ENCODE measurements around the gene OPTN. TPM values are rescaled to one million over a fixed set of nuclear protein-coding genes. Genes with fewer than 3 reads are reported as not detected.

OPTN gene
- polyA plus RNA-seq, 1 donor from 2014 or later: 38.2 TPM

DNA sequence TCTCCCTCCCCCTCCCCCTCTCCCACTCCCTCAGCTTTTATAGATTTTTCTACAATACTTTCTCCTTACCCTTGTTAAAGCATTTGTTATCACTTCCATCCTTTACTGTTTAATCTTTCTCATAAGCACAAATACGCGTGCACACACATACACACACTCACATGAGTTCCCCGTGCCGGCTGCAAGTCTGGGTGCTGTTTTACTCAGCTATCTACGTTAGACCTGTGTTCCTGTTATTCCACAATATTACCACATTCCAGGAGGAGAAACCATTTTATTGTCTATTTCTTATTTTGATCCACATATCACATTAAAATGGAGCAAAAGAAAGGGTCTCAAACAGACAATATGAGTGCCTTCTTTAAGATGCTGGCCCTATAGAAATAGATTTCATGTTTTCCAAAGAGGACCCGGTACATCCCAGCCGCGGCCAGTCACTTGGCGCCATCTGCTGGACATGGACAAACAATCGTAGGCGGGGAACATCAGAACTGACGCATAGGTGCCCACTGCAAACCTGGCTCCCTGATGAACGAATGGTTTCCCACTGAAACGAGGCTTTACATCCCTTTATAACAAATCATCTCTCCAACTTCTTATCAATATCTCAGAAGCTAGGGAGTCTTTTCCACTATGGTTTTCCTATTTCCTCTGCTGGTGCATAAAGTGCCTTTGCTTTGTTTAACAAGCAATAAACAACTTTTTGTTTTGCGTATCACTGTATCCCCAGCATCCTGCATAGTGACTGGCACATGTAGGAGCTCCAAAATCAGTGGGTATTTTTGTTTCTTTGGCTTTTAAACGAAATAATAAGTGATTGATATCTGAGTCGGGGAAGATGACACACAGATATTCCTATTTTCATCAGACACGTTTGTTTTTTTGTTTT is 25.2 kb upstream of the OPTN start:
- H3K4me3 ChIP-seq (ENCODE audit: low read length): no peak overlapping the region
- H3K27ac ChIP-seq (ENCODE audit: low read length): no peak overlapping the region
- H3K36me3 ChIP-seq (ENCODE audit: insufficient read depth, low read length): no peaks in the 10 kb centered on the region
- no peaks in the 10 kb centered on the region for H3K79me2 ChIP-seq (replicated peaks; ENCODE audit: insufficient read depth, low read length)
- no peaks in the 10 kb centered on the region for H3K27me3 ChIP-seq (ENCODE audit: insufficient read depth, low read depth, low read length)
- H4K20me1 ChIP-seq (ENCODE audit: insufficient read depth): no peaks in the 10 kb centered on the region
- no peak overlapping the region for H3K4me2 ChIP-seq (ENCODE audit: low read length)
- no peak overlapping the region for H3K9ac ChIP-seq (ENCODE audit: low read length)
- H2AFZ ChIP-seq (ENCODE audit: low read depth, low read length): no peak overlapping the region
- no peaks in the 10 kb centered on the region for H3K9me3 ChIP-seq (ENCODE audit: low read length)
- H3K9me2 ChIP-seq (ENCODE audit: insufficient read depth, low read length): no peaks in the 10 kb centered on the region
- TF ChIP-seq POLR2AphosphoS5 (IDR thresholded peaks at IDR 0.05) (no peak), SMC3 (conservative IDR thresholded peaks at IDR 0.05; ENCODE audit: poor library complexity) (peak; percentile 92), MXI1 (conservative IDR thresholded peaks at IDR 0.05; ENCODE audit: poor library complexity, severe bottlenecking) (no peak), RAD21 (conservative IDR thresholded peaks at IDR 0.05) (peak; percentile 95), TAF1 (IDR thresholded peaks at IDR 0.05; ENCODE audit: low read depth) (no peak)
- TF ChIP-seq, protein P1, sequence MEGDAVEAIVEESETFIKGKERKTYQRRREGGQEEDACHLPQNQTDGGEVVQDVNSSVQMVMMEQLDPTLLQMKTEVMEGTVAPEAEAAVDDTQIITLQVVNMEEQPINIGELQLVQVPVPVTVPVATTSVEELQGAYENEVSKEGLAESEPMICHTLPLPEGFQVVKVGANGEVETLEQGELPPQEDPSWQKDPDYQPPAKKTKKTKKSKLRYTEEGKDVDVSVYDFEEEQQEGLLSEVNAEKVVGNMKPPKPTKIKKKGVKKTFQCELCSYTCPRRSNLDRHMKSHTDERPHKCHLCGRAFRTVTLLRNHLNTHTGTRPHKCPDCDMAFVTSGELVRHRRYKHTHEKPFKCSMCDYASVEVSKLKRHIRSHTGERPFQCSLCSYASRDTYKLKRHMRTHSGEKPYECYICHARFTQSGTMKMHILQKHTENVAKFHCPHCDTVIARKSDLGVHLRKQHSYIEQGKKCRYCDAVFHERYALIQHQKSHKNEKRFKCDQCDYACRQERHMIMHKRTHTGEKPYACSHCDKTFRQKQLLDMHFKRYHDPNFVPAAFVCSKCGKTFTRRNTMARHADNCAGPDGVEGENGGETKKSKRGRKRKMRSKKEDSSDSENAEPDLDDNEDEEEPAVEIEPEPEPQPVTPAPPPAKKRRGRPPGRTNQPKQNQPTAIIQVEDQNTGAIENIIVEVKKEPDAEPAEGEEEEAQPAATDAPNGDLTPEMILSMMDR (IDR thresholded peaks at IDR 0.05; ENCODE audit: poor library complexity, severe bottlenecking): peak; percentile 89
- TF ChIP-seq, protein P2, sequence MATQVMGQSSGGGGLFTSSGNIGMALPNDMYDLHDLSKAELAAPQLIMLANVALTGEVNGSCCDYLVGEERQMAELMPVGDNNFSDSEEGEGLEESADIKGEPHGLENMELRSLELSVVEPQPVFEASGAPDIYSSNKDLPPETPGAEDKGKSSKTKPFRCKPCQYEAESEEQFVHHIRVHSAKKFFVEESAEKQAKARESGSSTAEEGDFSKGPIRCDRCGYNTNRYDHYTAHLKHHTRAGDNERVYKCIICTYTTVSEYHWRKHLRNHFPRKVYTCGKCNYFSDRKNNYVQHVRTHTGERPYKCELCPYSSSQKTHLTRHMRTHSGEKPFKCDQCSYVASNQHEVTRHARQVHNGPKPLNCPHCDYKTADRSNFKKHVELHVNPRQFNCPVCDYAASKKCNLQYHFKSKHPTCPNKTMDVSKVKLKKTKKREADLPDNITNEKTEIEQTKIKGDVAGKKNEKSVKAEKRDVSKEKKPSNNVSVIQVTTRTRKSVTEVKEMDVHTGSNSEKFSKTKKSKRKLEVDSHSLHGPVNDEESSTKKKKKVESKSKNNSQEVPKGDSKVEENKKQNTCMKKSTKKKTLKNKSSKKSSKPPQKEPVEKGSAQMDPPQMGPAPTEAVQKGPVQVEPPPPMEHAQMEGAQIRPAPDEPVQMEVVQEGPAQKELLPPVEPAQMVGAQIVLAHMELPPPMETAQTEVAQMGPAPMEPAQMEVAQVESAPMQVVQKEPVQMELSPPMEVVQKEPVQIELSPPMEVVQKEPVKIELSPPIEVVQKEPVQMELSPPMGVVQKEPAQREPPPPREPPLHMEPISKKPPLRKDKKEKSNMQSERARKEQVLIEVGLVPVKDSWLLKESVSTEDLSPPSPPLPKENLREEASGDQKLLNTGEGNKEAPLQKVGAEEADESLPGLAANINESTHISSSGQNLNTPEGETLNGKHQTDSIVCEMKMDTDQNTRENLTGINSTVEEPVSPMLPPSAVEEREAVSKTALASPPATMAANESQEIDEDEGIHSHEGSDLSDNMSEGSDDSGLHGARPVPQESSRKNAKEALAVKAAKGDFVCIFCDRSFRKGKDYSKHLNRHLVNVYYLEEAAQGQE (IDR thresholded peaks at IDR 0.05; ENCODE audit: borderline replicate concordance): no peak
- no peaks in the 10 kb centered on the region for H3F3A ChIP-seq (ENCODE audit: insufficient read depth, low read length, poor library complexity, severe bottlenecking)

DNA sequence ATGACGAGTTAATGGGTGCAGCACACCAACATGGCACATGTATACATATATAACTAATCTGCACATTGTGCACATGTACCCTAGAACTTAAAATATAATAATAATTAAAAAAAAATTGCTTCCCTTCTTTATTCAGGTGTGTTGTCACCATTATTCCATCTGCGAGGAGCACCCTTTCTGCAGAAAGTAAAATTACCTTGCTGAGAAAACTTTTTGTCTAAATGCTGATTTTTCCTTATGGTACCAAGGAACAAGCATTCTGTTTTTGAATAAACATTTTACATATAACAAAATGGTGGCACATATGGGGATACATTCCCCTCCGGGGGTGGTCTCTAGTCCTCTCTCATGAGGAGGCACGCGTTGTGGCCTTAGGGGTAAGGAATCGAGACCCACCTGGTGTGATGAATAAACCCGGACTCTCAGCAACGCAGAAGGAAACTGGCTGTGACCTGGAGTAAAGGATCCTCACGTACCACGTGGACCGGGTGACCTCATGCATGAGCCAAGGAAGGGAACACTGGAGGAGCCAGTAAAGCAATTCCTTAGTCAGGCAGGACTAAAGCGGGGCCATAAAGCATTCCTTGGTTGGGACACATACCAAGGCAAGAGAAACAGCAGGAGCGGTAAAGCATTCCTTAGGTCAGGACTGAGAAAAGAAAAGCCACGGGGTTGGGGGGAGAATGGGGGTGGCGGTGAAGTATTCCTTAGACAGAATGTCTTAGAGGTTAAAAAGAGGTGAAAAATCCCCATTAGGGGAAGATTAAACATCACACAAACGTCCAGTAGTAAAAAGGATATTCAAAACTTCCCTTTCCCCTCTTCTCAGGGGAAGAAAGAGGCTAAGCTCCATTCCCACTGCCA is 20.8 kb upstream of the OPTN start:
- no peaks in the 10 kb centered on the region for H3F3A ChIP-seq (ENCODE audit: insufficient read depth, low read length, poor library complexity, severe bottlenecking)
- no peak overlapping the region for H3K27ac ChIP-seq (ENCODE audit: low read length)
- H3K4me3 ChIP-seq (ENCODE audit: low read length): no peak overlapping the region
- TF ChIP-seq, protein P1 (IDR thresholded peaks at IDR 0.05; ENCODE audit: poor library complexity, severe bottlenecking): no peak
- no peak for TF ChIP-seq TAF1 (IDR thresholded peaks at IDR 0.05; ENCODE audit: low read depth)
- TF ChIP-seq RAD21 (conservative IDR thresholded peaks at IDR 0.05): no peak
- no peaks in the 10 kb centered on the region for H3K36me3 ChIP-seq (ENCODE audit: insufficient read depth, low read length)
- no peak overlapping the region for H3K9ac ChIP-seq (ENCODE audit: low read length)
- no peaks in the 10 kb centered on the region for H3K9me2 ChIP-seq (ENCODE audit: insufficient read depth, low read length)
- H2AFZ ChIP-seq (ENCODE audit: low read depth, low read length): no peak overlapping the region
- no peaks in the 10 kb centered on the region for H3K79me2 ChIP-seq (replicated peaks; ENCODE audit: insufficient read depth, low read length)
- no peaks in the 10 kb centered on the region for H4K20me1 ChIP-seq (ENCODE audit: insufficient read depth)
- no peaks in the 10 kb centered on the region for H3K27me3 ChIP-seq (ENCODE audit: insufficient read depth, low read depth, low read length)
- no peaks in the 10 kb centered on the region for H3K9me3 ChIP-seq (ENCODE audit: low read length)
- H3K4me2 ChIP-seq (ENCODE audit: low read length): no peak overlapping the region
